Right lobe of liver (tissue), 4 donors: ENCODE measurements around the gene SDHA.
"Not testable (repeated sequence)": the region's sequence is repeated elsewhere in the genome, so short reads cannot be mapped to it uniquely, and the experiment has no call there.

Experiments used
- CTCF ChIP-seq, 4 donors: fragments of 200-600 bp in 3 of 4; fragments of 450-650 bp in 1 of 4; IDR thresholded peaks; one replicate each; pipeline versions ENCODE4 v1.5.1 to v1.8.0; 2016 to 2022; ENCODE audit warnings: antibody characterized with exemption in 4 of 4, mild to moderate bottlenecking in 2 of 4
- POLR2A ChIP-seq: fragments of 450-650 bp; IDR thresholded peaks from one replicate; pipeline ENCODE4 v1.6.1; 2017; ENCODE audit warnings: antibody characterized with exemption, mild to moderate bottlenecking
- donor health status: DM: no; HTN: no; CAD: no.
- donor health status: DM: no; HTN: no; CAD: no.
- donor health status: DM: no; HTN: yes; CAD: no.

- not testable (repeated sequence) for TF ChIP-seq CTCF (IDR thresholded peaks at IDR 0.05); POLR2A
Measured at GRCh38 chr5:240550-240949, 22.4 kb downstream of the SDHA start.
